Head of caudate nucleus (tissue), 42 donors: Measurements from ENCODE around the gene DPT.
"Not testable (repeated sequence)": the region's sequence is repeated elsewhere in the genome, so short reads cannot be mapped to it uniquely, and the experiment has no call there.

ENCODE experiments used
- DNase-seq, 42 donors: peaks; one replicate each; pipeline versions ENCODE4 v3.0.0 to v3.0.0-alpha.2; 2020 to 2021; ENCODE audit warnings: mixed read lengths in 7 of 42
- intact Hi-C: fragments of 100-400 bp; cut with DNase I; formaldehyde crosslinking; loops from one replicate; pipeline ENCODE4 v1.15.0; 2022

Gene DPT

GRCh38 chr1:168728473-168729404 lies at the start of gene DPT:
Gene DPT (minus strand): TSS chr1:168729206. CDS start chr1:168729174, 32 bp downstream.
- intact Hi-C loops, result no loop called here
- no peak for DNase-seq

- intact Hi-C loops, result no loop called here
- DNase-seq, result no peak
Observed at GRCh38 chr1:168775366-168775765, 46.4 kb upstream of the DPT start.

GRCh38 chr1:168774241-168774640 lies 45.2 kb upstream of the DPT start:
- DNase-seq, result no peak

GRCh38 chr1:168772428-168773060 lies 43.5 kb upstream of the DPT start:
- intact Hi-C loops, result no loop called here
- no peak for DNase-seq

More at GRCh38 chr1:168774241-168774640, 45.2 kb upstream of the DPT start:
- intact Hi-C loops, result no loop called here

GRCh38 chr1:168771104-168771630 lies 42.2 kb upstream of the DPT start:
- intact Hi-C loops, result no loop called here
- DNase-seq, result no peak

GRCh38 chr1:168769893-168770292 lies 40.9 kb upstream of the DPT start:
- DNase-seq, intact Hi-C loops: not testable (repeated sequence)

- DNase-seq, result peak in 5 of 42 donors; percentile 10 to 38 (median 30)
- intact Hi-C loops, result no loop called here
Observed at GRCh38 chr1:168767894-168768584, 39.0 kb upstream of the DPT start.

GRCh38 chr1:168766568-168766967 lies 37.6 kb upstream of the DPT start:
- intact Hi-C loops, result no loop called here
- no peak for DNase-seq

- intact Hi-C loops, result no loop called here
- DNase-seq, result peak in 9 of 42 donors; percentile 10 to 51 (median 28)
Observed at GRCh38 chr1:168763031-168763430, 34.0 kb upstream of the DPT start.

- DNase-seq, result no peak
- intact Hi-C loops, result no loop called here
Observed at GRCh38 chr1:168762473-168762872, 33.5 kb upstream of the DPT start.

- DNase-seq, result no peak
- intact Hi-C loops, result no loop called here
Observed at GRCh38 chr1:168760781-168761180, 31.8 kb upstream of the DPT start.

- DNase-seq, result no peak
- intact Hi-C loops, result no loop called here
Observed at GRCh38 chr1:168760241-168760640, 31.2 kb upstream of the DPT start.

GRCh38 chr1:168759077-168759476 lies 30.1 kb upstream of the DPT start:
- no peak for DNase-seq
- intact Hi-C loops, result no loop called here

- intact Hi-C loops, result no loop called here
- no peak for DNase-seq
Observed at GRCh38 chr1:168758503-168758902, 29.5 kb upstream of the DPT start.

GRCh38 chr1:168755800-168756418 lies 26.9 kb upstream of the DPT start:
- DNase-seq, result peak in 14 of 42 donors; percentile 16 to 68 (median 39)
- intact Hi-C loops, result no loop called here

- DNase-seq, result no peak
- intact Hi-C loops, result no loop called here
Observed at GRCh38 chr1:168752171-168752832, 23.3 kb upstream of the DPT start.

GRCh38 chr1:168751195-168751650 lies 22.2 kb upstream of the DPT start:
- intact Hi-C loops, result no loop called here
- DNase-seq, result no peak

- DNase-seq, result no peak
- intact Hi-C loops, result no loop called here
Observed at GRCh38 chr1:168742994-168743650, 14.1 kb upstream of the DPT start.
